WTC11 (cell line): Measurements from ENCODE around the gene DGCR2. TPM values are rescaled to one million over a fixed set of nuclear protein-coding genes. Genes with fewer than 3 reads are reported as not detected.

Experiments used
- ATAC-seq: fragments of 200-7000 bp; cut with Tn5 transposase; 2 replicates; pipeline ENCODE4 v1.10.0; 2021; ENCODE audit warnings: mild to moderate bottlenecking, moderate library complexity
- CTCF ChIA-PET: fragments of 300-600 bp; sonication (Branson Sonifier 250); formaldehyde crosslinking; loops from one replicate; lab custom pipeline; 2021; ENCODE audit warnings: antibody characterized with exemption; lab: Charles Lee
- POLR2A ChIA-PET: fragments of 350-600 bp; sonication (Branson Sonifier 250); formaldehyde crosslinking; loops from one replicate; lab custom pipeline; 2021; ENCODE audit warnings: antibody characterized with exemption; lab: Charles Lee
- DNase-seq: peaks from one replicate; pipeline ENCODE4 v3.0.0; 2021; ENCODE audit warnings: low spot score
- H3K27ac Mint-ChIP-seq: 2 replicates; pipeline ENCODE4 v1.8.0; 2021; ENCODE audit warnings: mixed read lengths
- H3K27me3 Mint-ChIP-seq: 2 replicates; pipeline ENCODE4 v1.8.0; 2021; ENCODE audit warnings: low read depth, mild to moderate bottlenecking, moderate library complexity, mixed read lengths
- H3K36me3 Mint-ChIP-seq: 2 replicates; pipeline ENCODE4 v1.8.0; 2021; ENCODE audit warnings: mixed read lengths
- H3K4me1 Mint-ChIP-seq: 2 replicates; pipeline ENCODE4 v1.8.0; 2022; ENCODE audit warnings: mixed read lengths
- H3K4me3 Mint-ChIP-seq: 2 replicates; pipeline ENCODE4 v1.8.0; 2021; ENCODE audit warnings: mild to moderate bottlenecking, moderate library complexity, mixed read lengths
- H3K9me3 Mint-ChIP-seq: 2 replicates; pipeline ENCODE4 v1.8.0; 2021; ENCODE audit warnings: mixed read lengths
- ATF2 ChIP-seq: sonication (generic); formaldehyde crosslinking; IDR thresholded peaks from 2 replicates; pipeline ENCODE4 v1.8.1; 2022; ENCODE audit warnings: low read depth, missing genetic modification reagents, borderline replicate concordance
- ATF3 ChIP-seq: sonication (generic); formaldehyde crosslinking; conservative IDR thresholded peaks from 2 replicates; pipeline ENCODE4 v1.8.1; 2022; ENCODE audit warnings: mild to moderate bottlenecking, missing genetic modification reagents
- CTCF ChIP-seq: fragments of 200-600 bp; IDR thresholded peaks from 2 replicates; pipeline ENCODE4 v1.8.0; 2022; ENCODE audit warnings: antibody characterized with exemption
- ESRRA ChIP-seq: sonication (generic); formaldehyde crosslinking; IDR thresholded peaks from 2 replicates; pipeline ENCODE4 v1.8.1; 2022; ENCODE audit warnings: mild to moderate bottlenecking, missing genetic modification reagents, borderline replicate concordance
- FOXK1 ChIP-seq: sonication (generic); formaldehyde crosslinking; IDR thresholded peaks from 2 replicates; pipeline ENCODE4 v1.8.0; 2022; ENCODE audit warnings: mild to moderate bottlenecking, moderate library complexity, missing genetic modification reagents
- HMGA2 ChIP-seq: fragments of 250-450 bp; sonication (Bioruptor Pico); IDR thresholded peaks from 2 replicates; pipeline ENCODE4 v1.4.0; 2021; ENCODE audit warnings: mild to moderate bottlenecking, moderate library complexity
- JUN ChIP-seq: sonication (generic); formaldehyde crosslinking; IDR thresholded peaks from 2 replicates; pipeline ENCODE4 v1.8.0; 2023; ENCODE audit warnings: mild to moderate bottlenecking, missing genetic modification reagents
- MXD4 ChIP-seq: fragments of 250-450 bp; sonication (Bioruptor Pico); IDR thresholded peaks from 2 replicates; pipeline ENCODE4 v1.8.0; 2021; ENCODE audit warnings: mild to moderate bottlenecking, moderate library complexity, borderline replicate concordance
- NFATC4 ChIP-seq: fragments of 250-450 bp; sonication (Bioruptor Pico); IDR thresholded peaks from 2 replicates; pipeline ENCODE4 v1.9.0; 2021; ENCODE audit warnings: mild to moderate bottlenecking
- NFYB ChIP-seq: sonication (generic); formaldehyde crosslinking; conservative IDR thresholded peaks from 2 replicates; pipeline ENCODE4 v1.8.0; 2022; ENCODE audit warnings: low read depth, missing genetic modification reagents
- NR1H2 ChIP-seq: sonication (generic); formaldehyde crosslinking; IDR thresholded peaks from 2 replicates; pipeline ENCODE4 v1.9.0; 2021; ENCODE audit warnings: mild to moderate bottlenecking, moderate library complexity, missing genetic modification reagents
- NR2C2 ChIP-seq: sonication (generic); formaldehyde crosslinking; IDR thresholded peaks from 2 replicates; pipeline ENCODE4 v1.8.0; 2022; ENCODE audit warnings: mild to moderate bottlenecking, missing genetic modification reagents
- SMAD4 ChIP-seq: sonication (generic); formaldehyde crosslinking; IDR thresholded peaks from 2 replicates; pipeline ENCODE4 v1.8.0; 2022; ENCODE audit warnings: mild to moderate bottlenecking, missing genetic modification reagents
- SP1 ChIP-seq: sonication (generic); formaldehyde crosslinking; conservative IDR thresholded peaks from 2 replicates; pipeline ENCODE4 v1.8.1; 2022; ENCODE audit warnings: missing genetic modification reagents
- USF2 ChIP-seq: sonication (generic); formaldehyde crosslinking; IDR thresholded peaks from 2 replicates; pipeline ENCODE4 v1.8.1; 2023; ENCODE audit warnings: mild to moderate bottlenecking, missing genetic modification reagents, moderate library complexity
- ZNF138 ChIP-seq: sonication (generic); formaldehyde crosslinking; conservative IDR thresholded peaks from 2 replicates; pipeline ENCODE4 v1.8.1; 2022; ENCODE audit warnings: mild to moderate bottlenecking, moderate library complexity, missing genetic modification reagents
- ZNF263 ChIP-seq: sonication (generic); formaldehyde crosslinking; IDR thresholded peaks from 2 replicates; pipeline ENCODE4 v1.8.1; 2022; ENCODE audit warnings: low read depth, mild to moderate bottlenecking, moderate library complexity, missing genetic modification reagents
- ZNF532 ChIP-seq: fragments of 250-450 bp; sonication (Bioruptor Pico); IDR thresholded peaks from 2 replicates; pipeline ENCODE4 v1.9.0; 2021; ENCODE audit warnings: mild to moderate bottlenecking, borderline replicate concordance
- total RNA-seq: library from RNA; stranded (reverse); gene quantifications from 3 replicates; pipeline ENCODE4 v1.2.3, GENCODE V29; 2021
- TF ChIP-seq, protein P1 (sequence below): sonication (generic); formaldehyde crosslinking; IDR thresholded peaks from 2 replicates; pipeline ENCODE4 v1.8.1; 2023; ENCODE audit warnings: mild to moderate bottlenecking, missing genetic modification reagents, moderate library complexity
- TF ChIP-seq, protein P2 (sequence below): sonication (generic); formaldehyde crosslinking; IDR thresholded peaks from 2 replicates; pipeline ENCODE4 v1.8.0; 2023; ENCODE audit warnings: mild to moderate bottlenecking, missing genetic modification reagents
- TF ChIP-seq, protein P3 (sequence below): sonication (generic); formaldehyde crosslinking; IDR thresholded peaks from 2 replicates; pipeline ENCODE4 v1.8.1; 2022; ENCODE audit warnings: missing genetic modification reagents, borderline replicate concordance

The DGCR2 gene
- total RNA-seq, 1 experiment from 2014 or later: 64.2 TPM

GRCh38 chr22:19063581-19064353, 58.4 kb downstream of the DGCR2 start:
- ATAC-seq (no peak), DNase-seq (no peak)
- no peak for TF ChIP-seq CTCF
- no peak for TF ChIP-seq FOXK1 (CRISPR knock-in tag)
- TF ChIP-seq ZNF532 (CRISPR knock-in tag): no peak
- TF ChIP-seq SP1 (CRISPR knock-in tag): no peak
- no peak for TF ChIP-seq ESRRA (CRISPR knock-in tag)
- no peak for TF ChIP-seq SMAD4 (CRISPR knock-in tag)
- TF ChIP-seq, protein P1, sequence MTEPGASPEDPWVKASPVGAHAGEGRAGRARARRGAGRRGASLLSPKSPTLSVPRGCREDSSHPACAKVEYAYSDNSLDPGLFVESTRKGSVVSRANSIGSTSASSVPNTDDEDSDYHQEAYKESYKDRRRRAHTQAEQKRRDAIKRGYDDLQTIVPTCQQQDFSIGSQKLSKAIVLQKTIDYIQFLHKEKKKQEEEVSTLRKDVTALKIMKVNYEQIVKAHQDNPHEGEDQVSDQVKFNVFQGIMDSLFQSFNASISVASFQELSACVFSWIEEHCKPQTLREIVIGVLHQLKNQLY (CRISPR knock-in tag): no peak
- TF ChIP-seq ATF3 (CRISPR knock-in tag): no peak
- no peak for TF ChIP-seq HMGA2 (CRISPR knock-in tag)
- TF ChIP-seq NR2C2 (CRISPR knock-in tag): no peak
- TF ChIP-seq NR1H2: no peak
- TF ChIP-seq, protein P2, sequence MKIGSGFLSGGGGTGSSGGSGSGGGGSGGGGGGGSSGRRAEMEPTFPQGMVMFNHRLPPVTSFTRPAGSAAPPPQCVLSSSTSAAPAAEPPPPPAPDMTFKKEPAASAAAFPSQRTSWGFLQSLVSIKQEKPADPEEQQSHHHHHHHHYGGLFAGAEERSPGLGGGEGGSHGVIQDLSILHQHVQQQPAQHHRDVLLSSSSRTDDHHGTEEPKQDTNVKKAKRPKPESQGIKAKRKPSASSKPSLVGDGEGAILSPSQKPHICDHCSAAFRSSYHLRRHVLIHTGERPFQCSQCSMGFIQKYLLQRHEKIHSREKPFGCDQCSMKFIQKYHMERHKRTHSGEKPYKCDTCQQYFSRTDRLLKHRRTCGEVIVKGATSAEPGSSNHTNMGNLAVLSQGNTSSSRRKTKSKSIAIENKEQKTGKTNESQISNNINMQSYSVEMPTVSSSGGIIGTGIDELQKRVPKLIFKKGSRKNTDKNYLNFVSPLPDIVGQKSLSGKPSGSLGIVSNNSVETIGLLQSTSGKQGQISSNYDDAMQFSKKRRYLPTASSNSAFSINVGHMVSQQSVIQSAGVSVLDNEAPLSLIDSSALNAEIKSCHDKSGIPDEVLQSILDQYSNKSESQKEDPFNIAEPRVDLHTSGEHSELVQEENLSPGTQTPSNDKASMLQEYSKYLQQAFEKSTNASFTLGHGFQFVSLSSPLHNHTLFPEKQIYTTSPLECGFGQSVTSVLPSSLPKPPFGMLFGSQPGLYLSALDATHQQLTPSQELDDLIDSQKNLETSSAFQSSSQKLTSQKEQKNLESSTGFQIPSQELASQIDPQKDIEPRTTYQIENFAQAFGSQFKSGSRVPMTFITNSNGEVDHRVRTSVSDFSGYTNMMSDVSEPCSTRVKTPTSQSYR (CRISPR knock-in tag): no peak
- ChIA-PET CTCF (no interaction called here), POLR2A (interaction anchor here (0.7 kb wide), 1 partner anchor 216 kb away, joined by 3 read pairs; no protein-coding TSS in a partner anchor)
- Mint-ChIP-seq H3K27me3 (no peaks in the 10 kb centered on the region), H3K36me3 (peaks cover 48% of the 10 kb centered on the region), H3K4me1 (no peaks in the 10 kb centered on the region), H3K27ac (no peak overlapping the region), H3K9me3 (no peaks in the 10 kb centered on the region), H3K4me3 (no peak overlapping the region)

DNA sequence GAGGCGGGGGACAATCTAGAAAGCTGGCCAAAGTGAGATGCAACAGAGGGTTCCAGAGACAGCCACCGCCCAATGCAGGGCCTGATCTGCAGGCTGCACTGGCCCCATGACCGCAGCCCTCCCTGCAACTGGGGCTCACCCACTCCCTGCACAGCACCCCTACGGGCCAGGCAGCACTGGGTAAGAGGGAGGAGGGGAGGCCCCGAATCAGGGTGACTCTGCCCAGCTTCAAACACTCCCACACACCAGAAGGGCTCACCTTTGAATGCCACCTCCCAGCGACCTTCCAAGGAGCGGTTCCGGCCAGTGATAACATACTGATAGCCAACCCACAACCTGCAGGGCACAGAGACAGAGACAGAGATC, 59.3 kb downstream of the DGCR2 start:
- Mint-ChIP-seq H3K4me1 (no peaks in the 10 kb centered on the region), H3K36me3 (peaks cover 48% of the 10 kb centered on the region), H3K27ac (no peak overlapping the region; the same call in 1 of the 2 replicates), H3K4me3 (no peak overlapping the region), H3K27me3 (no peaks in the 10 kb centered on the region), H3K9me3 (no peaks in the 10 kb centered on the region)
- POLR2A ChIA-PET: no interaction called here
- ATAC-seq (no peak), DNase-seq (no peak)
- CTCF ChIA-PET: no interaction called here
- no peak for TF ChIP-seq ATF2 (CRISPR knock-in tag)
- no peak for TF ChIP-seq ZNF138 (CRISPR knock-in tag)
- TF ChIP-seq NFYB (CRISPR knock-in tag): no peak
- no peak for TF ChIP-seq USF2 (CRISPR knock-in tag)
- TF ChIP-seq, protein P3, sequence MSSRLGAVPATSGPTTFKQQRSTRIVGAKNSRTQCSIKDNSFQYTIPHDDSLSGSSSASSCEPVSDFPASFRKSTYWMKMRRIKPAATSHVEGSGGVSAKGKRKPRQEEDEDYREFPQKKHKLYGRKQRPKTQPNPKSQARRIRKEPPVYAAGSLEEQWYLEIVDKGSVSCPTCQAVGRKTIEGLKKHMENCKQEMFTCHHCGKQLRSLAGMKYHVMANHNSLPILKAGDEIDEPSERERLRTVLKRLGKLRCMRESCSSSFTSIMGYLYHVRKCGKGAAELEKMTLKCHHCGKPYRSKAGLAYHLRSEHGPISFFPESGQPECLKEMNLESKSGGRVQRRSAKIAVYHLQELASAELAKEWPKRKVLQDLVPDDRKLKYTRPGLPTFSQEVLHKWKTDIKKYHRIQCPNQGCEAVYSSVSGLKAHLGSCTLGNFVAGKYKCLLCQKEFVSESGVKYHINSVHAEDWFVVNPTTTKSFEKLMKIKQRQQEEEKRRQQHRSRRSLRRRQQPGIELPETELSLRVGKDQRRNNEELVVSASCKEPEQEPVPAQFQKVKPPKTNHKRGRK (CRISPR knock-in tag): no peak
- no peak for TF ChIP-seq MXD4 (CRISPR knock-in tag)
- TF ChIP-seq NFATC4 (CRISPR knock-in tag): no peak
- no peak for TF ChIP-seq JUN (CRISPR knock-in tag)
- TF ChIP-seq ZNF263 (CRISPR knock-in tag): no peak
